IPS-18c (cell line): ENCODE results near the gene MIX23.

Experiments used
- H3K4me3 ChIP-seq: 2 replicates; pipeline ENCODE4 v1.7.0; 2013; ENCODE audit warnings: low read depth, mild to moderate bottlenecking, low read length, moderate library complexity; ENCODE audit not compliant: insufficient read depth
- H3K9me3 ChIP-seq: one replicate; pipeline ENCODE4 v1.6.1; 2013; ENCODE audit warnings: mild to moderate bottlenecking, low read length, moderate library complexity; ENCODE audit not compliant: control insufficient read depth, insufficient read depth

MIX23 gene

GRCh38 chr3:122364490-122364889, 18.5 kb downstream of the MIX23 start:
- Histone ChIP-seq H3K4me3 (no peak overlapping the region), H3K9me3 (no peaks in the 10 kb centered on the region)

GRCh38 chr3:122362026-122362425, 21.0 kb downstream of the MIX23 start:
- Histone ChIP-seq H3K9me3 (no peaks in the 10 kb centered on the region), H3K4me3 (no peak overlapping the region)

GRCh38 chr3:122358703-122359032, 24.4 kb downstream of the MIX23 start:
- H3K9me3 ChIP-seq = no peaks in the 10 kb centered on the region
- H3K4me3 ChIP-seq = no peak overlapping the region

GRCh38 chr3:122357828-122358702, 25.0 kb downstream of the MIX23 start:
- no peaks in the 10 kb centered on the region for H3K9me3 ChIP-seq
- H3K4me3 ChIP-seq = no peak overlapping the region

- no peak overlapping the region for H3K4me3 ChIP-seq
- no peaks in the 10 kb centered on the region for H3K9me3 ChIP-seq
Observed at GRCh38 chr3:122356402-122356801, 26.6 kb downstream of the MIX23 start.

- H3K4me3 ChIP-seq = no peak overlapping the region
- no peaks in the 10 kb centered on the region for H3K9me3 ChIP-seq
Observed at GRCh38 chr3:122355612-122356011, 27.4 kb downstream of the MIX23 start.

- H3K4me3 ChIP-seq = no peak overlapping the region
- H3K9me3 ChIP-seq = no peaks in the 10 kb centered on the region
Observed at GRCh38 chr3:122353893-122354401, 29.1 kb downstream of the MIX23 start.

- no peak overlapping the region for H3K4me3 ChIP-seq
- no peaks in the 10 kb centered on the region for H3K9me3 ChIP-seq
Observed at GRCh38 chr3:122353215-122353614, 29.8 kb downstream of the MIX23 start.

GRCh38 chr3:122351612-122352011, 31.4 kb downstream of the MIX23 start:
- peaks cover 3% of the 10 kb centered on the region for H3K9me3 ChIP-seq
- H3K4me3 ChIP-seq = no peak overlapping the region

GRCh38 chr3:122350814-122351418, 32.1 kb downstream of the MIX23 start:
- Histone ChIP-seq H3K4me3 (no peak overlapping the region), H3K9me3 (peaks cover 3% of the 10 kb centered on the region)

GRCh38 chr3:122349171-122349570, 33.9 kb downstream of the MIX23 start:
- peaks cover 3% of the 10 kb centered on the region for H3K9me3 ChIP-seq
- H3K4me3 ChIP-seq = no peak overlapping the region

GRCh38 chr3:122343654-122344053, 39.4 kb downstream of the MIX23 start:
- Histone ChIP-seq H3K4me3 (no peak overlapping the region), H3K9me3 (peaks cover 3% of the 10 kb centered on the region)

- H3K4me3 ChIP-seq = no peak overlapping the region
Observed at GRCh38 chr3:122342803-122343202, 40.2 kb downstream of the MIX23 start.

GRCh38 chr3:122332551-122332950, 50.5 kb downstream of the MIX23 start:
- H3K9me3 ChIP-seq = no peaks in the 10 kb centered on the region
- no peak overlapping the region for H3K4me3 ChIP-seq

More at GRCh38 chr3:122342803-122343202, 40.2 kb downstream of the MIX23 start:
- H3K9me3 ChIP-seq = peaks cover 3% of the 10 kb centered on the region

- no peaks in the 10 kb centered on the region for H3K9me3 ChIP-seq
- H3K4me3 ChIP-seq = no peak overlapping the region
Observed at GRCh38 chr3:122331886-122332285, 51.1 kb downstream of the MIX23 start.

GRCh38 chr3:122325769-122326168, 57.3 kb downstream of the MIX23 start:
- Histone ChIP-seq H3K9me3 (no peaks in the 10 kb centered on the region), H3K4me3 (no peak overlapping the region)

GRCh38 chr3:122324871-122325323, 58.1 kb downstream of the MIX23 start, which contains the start of gene CSTA:
Gene CSTA, plus strand, starts transcription at chr3:122325248. Its CDS starts 45 bp downstream, at chr3:122325293.
- no peaks in the 10 kb centered on the region for H3K9me3 ChIP-seq
- H3K4me3 ChIP-seq = no peak within 1 kb of the TSS
